GM23338 (cell line): ENCODE results near the gene WDR70. TPM values are rescaled to one million over a fixed set of nuclear protein-coding genes. Genes with fewer than 3 reads are reported as not detected.

Source experiments
- ATAC-seq: fragments of 200-7000 bp; cut with Tn5 transposase; 3 replicates; pipeline ENCODE4 v1.9.1; 2020
- DNase-seq: peaks from one replicate; pipeline ENCODE4 v3.0.0-alpha.2; 2015; ENCODE audit warnings: low spot score
- H2AFZ ChIP-seq: fragments of 200-600 bp; sonication (generic); 2 replicates; pipeline ENCODE4 v1.8.0; 2016; ENCODE audit warnings: antibody characterized with exemption, mild to moderate bottlenecking, moderate library complexity
- H3F3A ChIP-seq: fragments of 200-600 bp; sonication (generic); replicated peaks from 2 replicates; pipeline ENCODE4 v1.8.0; 2017; ENCODE audit warnings: antibody characterized with exemption, mixed run types, low read depth
- H3K27ac ChIP-seq: fragments of 200-600 bp; sonication (generic); 2 replicates; pipeline ENCODE4 v1.6.1; 2016; ENCODE audit warnings: low read depth
- H3K27me3 ChIP-seq: fragments of 200-600 bp; sonication (generic); 2 replicates; pipeline ENCODE4 v1.8.0; 2016; ENCODE audit warnings: mild to moderate bottlenecking, mixed run types, moderate library complexity; ENCODE audit not compliant: insufficient read depth
- H3K36me3 ChIP-seq: fragments of 200-600 bp; sonication (generic); 2 replicates; pipeline ENCODE4 v1.8.0; 2016; ENCODE audit warnings: mild to moderate bottlenecking; ENCODE audit not compliant: insufficient read depth
- H3K4me1 ChIP-seq: fragments of 200-600 bp; sonication (generic); 2 replicates; pipeline ENCODE4 v1.8.0; 2016; ENCODE audit warnings: mild to moderate bottlenecking, moderate library complexity; ENCODE audit not compliant: insufficient read depth
- H3K4me2 ChIP-seq: fragments of 200-600 bp; sonication (generic); 2 replicates; pipeline ENCODE4 v1.7.1; 2017; ENCODE audit warnings: mixed run types
- H3K4me3 ChIP-seq: fragments of 200-600 bp; sonication (generic); 2 replicates; pipeline ENCODE4 v1.6.1; 2016; ENCODE audit warnings: mixed run types
- H3K79me2 ChIP-seq: fragments of 200-600 bp; sonication (generic); replicated peaks from 2 replicates; pipeline ENCODE4 v1.8.0; 2017; ENCODE audit warnings: mild to moderate bottlenecking; ENCODE audit not compliant: insufficient read depth
- H3K9me2 ChIP-seq: fragments of 200-600 bp; sonication (generic); 2 replicates; pipeline ENCODE4 v1.8.0; 2017; ENCODE audit not compliant: insufficient read depth
- H4K20me1 ChIP-seq: fragments of 200-600 bp; sonication (generic); replicated peaks from 2 replicates; pipeline ENCODE4 v1.8.0; 2017; ENCODE audit warnings: mild to moderate bottlenecking; ENCODE audit not compliant: insufficient read depth
- H3K27ac Mint-ChIP-seq: 2 replicates; pipeline ENCODE4 v1.8.0; 2020; ENCODE audit warnings: inconsistent platforms, mild to moderate bottlenecking, moderate library complexity, mixed read lengths
- H3K27me3 Mint-ChIP-seq: 3 replicates; pipeline ENCODE4 v1.8.0; 2022; ENCODE audit warnings: low read depth, mild to moderate bottlenecking, moderate library complexity, mixed read lengths, inconsistent platforms; ENCODE audit not compliant: insufficient read depth, poor library complexity
- H3K36me3 Mint-ChIP-seq: 3 replicates; pipeline ENCODE4 v1.8.0; 2021; ENCODE audit warnings: low read depth, mild to moderate bottlenecking, inconsistent platforms, moderate library complexity, mixed read lengths
- H3K4me1 Mint-ChIP-seq: 3 replicates; pipeline ENCODE4 v1.8.0; 2020; ENCODE audit warnings: mild to moderate bottlenecking, inconsistent platforms, mixed read lengths
- H3K4me3 Mint-ChIP-seq: 3 replicates; pipeline ENCODE4 v1.8.0; 2021; ENCODE audit warnings: moderate library complexity, mild to moderate bottlenecking, inconsistent platforms, mixed read lengths
- H3K9me3 Mint-ChIP-seq: 3 replicates; pipeline ENCODE4 v1.8.0; 2020; ENCODE audit warnings: moderate library complexity, mild to moderate bottlenecking, inconsistent platforms, mixed read lengths
- CREB1 ChIP-seq: fragments of 250-450 bp; sonication (Bioruptor Pico); IDR thresholded peaks from 2 replicates; pipeline ENCODE4 v1.5.0; 2020; ENCODE audit warnings: low read depth, mild to moderate bottlenecking, moderate library complexity
- ETS1 ChIP-seq: IDR thresholded peaks from 2 replicates; pipeline ENCODE4 v1.6.1; 2016; ENCODE audit warnings: antibody characterized with exemption
- EZH2 ChIP-seq: fragments of 200-600 bp; sonication (generic); IDR thresholded peaks from one replicate; pipeline ENCODE4 v1.8.0; 2017; ENCODE audit warnings: antibody characterized with exemption, mild to moderate bottlenecking, low read depth; ENCODE audit not compliant: unreplicated experiment
- JUNB ChIP-seq: IDR thresholded peaks from one replicate; pipeline ENCODE4 v1.6.1; 2016; ENCODE audit warnings: antibody characterized with exemption; ENCODE audit not compliant: unreplicated experiment
- NANOG ChIP-seq: IDR thresholded peaks from 2 replicates; pipeline ENCODE4 v1.6.1; 2016; ENCODE audit warnings: antibody characterized with exemption, borderline replicate concordance
- POLR2AphosphoS5 ChIP-seq: IDR thresholded peaks from 2 replicates; pipeline ENCODE4 v1.6.1; 2016; ENCODE audit warnings: antibody characterized with exemption, low read depth
- STAT1 ChIP-seq: IDR thresholded peaks from one replicate; pipeline ENCODE4 v1.6.1; 2016; ENCODE audit warnings: antibody characterized with exemption; ENCODE audit not compliant: unreplicated experiment
- ZNF114 ChIP-seq: fragments of 250-450 bp; sonication (Bioruptor Pico); IDR thresholded peaks from 2 replicates; pipeline ENCODE4 v1.5.0; 2020; ENCODE audit warnings: mild to moderate bottlenecking, moderate library complexity
- ZNF331 ChIP-seq: fragments of 250-450 bp; sonication (Bioruptor Pico); IDR thresholded peaks from 2 replicates; pipeline ENCODE4 v1.5.0; 2020; ENCODE audit warnings: low read depth, mild to moderate bottlenecking, moderate library complexity
- polyA plus RNA-seq: library from polyadenylated mRNA; unstranded; fragments of >200 nt; fragmentation: Nextera tagmentation; extraction: Ambion mirVana; gene quantifications from 2 replicates; pipeline ENCODE4 v1.2.1, GENCODE V29; 2016
- total RNA-seq: library from RNA; depleted of rRNA; stranded (reverse); fragments of >200 nt; shearing (Covaris generic); gene quantifications from 2 replicates; pipeline ENCODE4 v1.2.3, GENCODE V29; 2014
- TF ChIP-seq, protein P1 (sequence below), 2 experiments: fragments of 200-600 bp in 1 of 2; sonication (generic) in 1 of 2; conservative IDR thresholded peaks; 2 replicates each; pipeline versions ENCODE4 v1.5.1 to v1.6.1; 2016 to 2017; ENCODE audit warnings: antibody characterized with exemption in 2 of 2, low read depth in 2 of 2, mild to moderate bottlenecking in 2 of 2, moderate library complexity in 1 of 2
- TF ChIP-seq, protein P2 (sequence below): fragments of 250-450 bp; sonication (Bioruptor Pico); IDR thresholded peaks from 2 replicates; pipeline ENCODE4 v1.5.0; 2020; ENCODE audit warnings: mild to moderate bottlenecking, moderate library complexity
- TF ChIP-seq, protein P3 (sequence below): IDR thresholded peaks from one replicate; pipeline ENCODE4 v1.6.1; 2018; ENCODE audit warnings: antibody characterized with exemption; ENCODE audit not compliant: unreplicated experiment

WDR70 gene
- total and polyA plus RNA-seq, 2 experiments from 2014 or later, result 34.9 to 86.7 TPM

DNA sequence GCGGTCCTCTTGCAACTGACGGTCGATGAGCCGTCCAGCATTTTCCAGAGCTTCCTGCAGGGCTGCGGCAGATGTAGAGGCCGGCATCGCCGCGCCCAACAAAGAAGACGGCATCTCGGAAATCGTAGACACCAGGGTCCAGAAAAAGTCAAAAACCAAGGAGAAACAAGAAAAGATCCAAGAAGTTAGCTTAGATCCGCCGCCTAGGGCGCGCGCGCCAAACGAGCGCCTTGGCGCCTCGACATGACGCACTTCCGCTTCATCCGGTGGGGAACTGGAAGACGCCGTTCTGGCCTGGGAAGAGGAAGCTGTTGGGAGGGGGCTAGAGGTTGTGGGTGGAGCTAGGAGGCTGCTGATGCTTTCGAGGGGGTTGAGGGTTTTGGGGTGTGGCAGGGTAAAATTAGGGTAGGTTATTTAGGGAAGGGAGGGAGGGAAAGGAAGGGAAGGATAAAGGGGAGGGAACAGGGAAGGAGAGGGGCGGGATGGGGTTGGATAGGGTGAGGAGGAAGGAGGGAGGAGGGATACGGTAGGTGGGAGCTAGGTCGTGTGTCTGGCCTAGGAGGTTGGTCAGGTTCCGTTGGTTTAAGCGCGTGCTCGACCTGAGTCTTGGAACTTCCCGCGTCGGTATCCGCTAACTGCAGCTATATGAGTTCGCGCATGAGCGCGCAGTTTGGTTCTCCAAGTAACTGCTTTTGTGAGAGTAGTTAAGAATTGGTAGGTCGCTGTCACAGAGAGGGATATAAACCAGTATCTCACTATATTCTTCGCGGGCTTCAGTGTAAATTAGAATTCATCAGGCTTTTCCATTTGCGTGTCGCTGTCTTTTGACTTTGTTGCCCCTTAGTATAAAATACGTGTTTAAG, 8.0 kb upstream of the WDR70 start, which contains the start of gene NUP155 (continued):
- TF ChIP-seq, protein P1, sequence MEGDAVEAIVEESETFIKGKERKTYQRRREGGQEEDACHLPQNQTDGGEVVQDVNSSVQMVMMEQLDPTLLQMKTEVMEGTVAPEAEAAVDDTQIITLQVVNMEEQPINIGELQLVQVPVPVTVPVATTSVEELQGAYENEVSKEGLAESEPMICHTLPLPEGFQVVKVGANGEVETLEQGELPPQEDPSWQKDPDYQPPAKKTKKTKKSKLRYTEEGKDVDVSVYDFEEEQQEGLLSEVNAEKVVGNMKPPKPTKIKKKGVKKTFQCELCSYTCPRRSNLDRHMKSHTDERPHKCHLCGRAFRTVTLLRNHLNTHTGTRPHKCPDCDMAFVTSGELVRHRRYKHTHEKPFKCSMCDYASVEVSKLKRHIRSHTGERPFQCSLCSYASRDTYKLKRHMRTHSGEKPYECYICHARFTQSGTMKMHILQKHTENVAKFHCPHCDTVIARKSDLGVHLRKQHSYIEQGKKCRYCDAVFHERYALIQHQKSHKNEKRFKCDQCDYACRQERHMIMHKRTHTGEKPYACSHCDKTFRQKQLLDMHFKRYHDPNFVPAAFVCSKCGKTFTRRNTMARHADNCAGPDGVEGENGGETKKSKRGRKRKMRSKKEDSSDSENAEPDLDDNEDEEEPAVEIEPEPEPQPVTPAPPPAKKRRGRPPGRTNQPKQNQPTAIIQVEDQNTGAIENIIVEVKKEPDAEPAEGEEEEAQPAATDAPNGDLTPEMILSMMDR (conservative IDR thresholded peaks at IDR 0.05; ENCODE audit: low read depth in 2 of 2), result no peak

- peaks cover 5% of the 10 kb centered on the region for H3K27me3 Mint-ChIP-seq
- ATAC-seq, result no peak
- H3K4me3 Mint-ChIP-seq, result no peak overlapping the region
- no peak overlapping the region for H2AFZ ChIP-seq
- H3K36me3 Mint-ChIP-seq, result peaks cover 6% of the 10 kb centered on the region; the same call in 1 of the 3 replicates
- no peak overlapping the region for H3K4me3 ChIP-seq
- no peaks in the 10 kb centered on the region for H3K27me3 ChIP-seq
- H3F3A ChIP-seq, result no peaks in the 10 kb centered on the region
- H4K20me1 ChIP-seq, result no peaks in the 10 kb centered on the region
- H3K4me1 Mint-ChIP-seq, result peaks cover 5% of the 10 kb centered on the region; the same call in 2 of the 3 replicates
- H3K27ac Mint-ChIP-seq, result no peak overlapping the region
- H3K9me3 Mint-ChIP-seq, result no peaks in the 10 kb centered on the region
- H3K79me2 ChIP-seq, result peaks cover 15% of the 10 kb centered on the region
- H3K4me2 ChIP-seq, result no peak overlapping the region
- DNase-seq, result no peak
- no peak overlapping the region for H3K27ac ChIP-seq
- H3K9me2 ChIP-seq, result no peaks in the 10 kb centered on the region
- H3K4me1 ChIP-seq, result 0 out of 2 replicates have a peak, but pooled peaks cover 4% of the 10 kb centered on the region
- no peaks in the 10 kb centered on the region for H3K36me3 ChIP-seq
- TF ChIP-seq ZNF331 (no peak), JUNB (no peak), STAT1 (no peak), CREB1 (no peak), EZH2 (no peak), ETS1 (no peak), ZNF114 (no peak), POLR2AphosphoS5 (no peak), NANOG (no peak)
- TF ChIP-seq, protein P2, sequence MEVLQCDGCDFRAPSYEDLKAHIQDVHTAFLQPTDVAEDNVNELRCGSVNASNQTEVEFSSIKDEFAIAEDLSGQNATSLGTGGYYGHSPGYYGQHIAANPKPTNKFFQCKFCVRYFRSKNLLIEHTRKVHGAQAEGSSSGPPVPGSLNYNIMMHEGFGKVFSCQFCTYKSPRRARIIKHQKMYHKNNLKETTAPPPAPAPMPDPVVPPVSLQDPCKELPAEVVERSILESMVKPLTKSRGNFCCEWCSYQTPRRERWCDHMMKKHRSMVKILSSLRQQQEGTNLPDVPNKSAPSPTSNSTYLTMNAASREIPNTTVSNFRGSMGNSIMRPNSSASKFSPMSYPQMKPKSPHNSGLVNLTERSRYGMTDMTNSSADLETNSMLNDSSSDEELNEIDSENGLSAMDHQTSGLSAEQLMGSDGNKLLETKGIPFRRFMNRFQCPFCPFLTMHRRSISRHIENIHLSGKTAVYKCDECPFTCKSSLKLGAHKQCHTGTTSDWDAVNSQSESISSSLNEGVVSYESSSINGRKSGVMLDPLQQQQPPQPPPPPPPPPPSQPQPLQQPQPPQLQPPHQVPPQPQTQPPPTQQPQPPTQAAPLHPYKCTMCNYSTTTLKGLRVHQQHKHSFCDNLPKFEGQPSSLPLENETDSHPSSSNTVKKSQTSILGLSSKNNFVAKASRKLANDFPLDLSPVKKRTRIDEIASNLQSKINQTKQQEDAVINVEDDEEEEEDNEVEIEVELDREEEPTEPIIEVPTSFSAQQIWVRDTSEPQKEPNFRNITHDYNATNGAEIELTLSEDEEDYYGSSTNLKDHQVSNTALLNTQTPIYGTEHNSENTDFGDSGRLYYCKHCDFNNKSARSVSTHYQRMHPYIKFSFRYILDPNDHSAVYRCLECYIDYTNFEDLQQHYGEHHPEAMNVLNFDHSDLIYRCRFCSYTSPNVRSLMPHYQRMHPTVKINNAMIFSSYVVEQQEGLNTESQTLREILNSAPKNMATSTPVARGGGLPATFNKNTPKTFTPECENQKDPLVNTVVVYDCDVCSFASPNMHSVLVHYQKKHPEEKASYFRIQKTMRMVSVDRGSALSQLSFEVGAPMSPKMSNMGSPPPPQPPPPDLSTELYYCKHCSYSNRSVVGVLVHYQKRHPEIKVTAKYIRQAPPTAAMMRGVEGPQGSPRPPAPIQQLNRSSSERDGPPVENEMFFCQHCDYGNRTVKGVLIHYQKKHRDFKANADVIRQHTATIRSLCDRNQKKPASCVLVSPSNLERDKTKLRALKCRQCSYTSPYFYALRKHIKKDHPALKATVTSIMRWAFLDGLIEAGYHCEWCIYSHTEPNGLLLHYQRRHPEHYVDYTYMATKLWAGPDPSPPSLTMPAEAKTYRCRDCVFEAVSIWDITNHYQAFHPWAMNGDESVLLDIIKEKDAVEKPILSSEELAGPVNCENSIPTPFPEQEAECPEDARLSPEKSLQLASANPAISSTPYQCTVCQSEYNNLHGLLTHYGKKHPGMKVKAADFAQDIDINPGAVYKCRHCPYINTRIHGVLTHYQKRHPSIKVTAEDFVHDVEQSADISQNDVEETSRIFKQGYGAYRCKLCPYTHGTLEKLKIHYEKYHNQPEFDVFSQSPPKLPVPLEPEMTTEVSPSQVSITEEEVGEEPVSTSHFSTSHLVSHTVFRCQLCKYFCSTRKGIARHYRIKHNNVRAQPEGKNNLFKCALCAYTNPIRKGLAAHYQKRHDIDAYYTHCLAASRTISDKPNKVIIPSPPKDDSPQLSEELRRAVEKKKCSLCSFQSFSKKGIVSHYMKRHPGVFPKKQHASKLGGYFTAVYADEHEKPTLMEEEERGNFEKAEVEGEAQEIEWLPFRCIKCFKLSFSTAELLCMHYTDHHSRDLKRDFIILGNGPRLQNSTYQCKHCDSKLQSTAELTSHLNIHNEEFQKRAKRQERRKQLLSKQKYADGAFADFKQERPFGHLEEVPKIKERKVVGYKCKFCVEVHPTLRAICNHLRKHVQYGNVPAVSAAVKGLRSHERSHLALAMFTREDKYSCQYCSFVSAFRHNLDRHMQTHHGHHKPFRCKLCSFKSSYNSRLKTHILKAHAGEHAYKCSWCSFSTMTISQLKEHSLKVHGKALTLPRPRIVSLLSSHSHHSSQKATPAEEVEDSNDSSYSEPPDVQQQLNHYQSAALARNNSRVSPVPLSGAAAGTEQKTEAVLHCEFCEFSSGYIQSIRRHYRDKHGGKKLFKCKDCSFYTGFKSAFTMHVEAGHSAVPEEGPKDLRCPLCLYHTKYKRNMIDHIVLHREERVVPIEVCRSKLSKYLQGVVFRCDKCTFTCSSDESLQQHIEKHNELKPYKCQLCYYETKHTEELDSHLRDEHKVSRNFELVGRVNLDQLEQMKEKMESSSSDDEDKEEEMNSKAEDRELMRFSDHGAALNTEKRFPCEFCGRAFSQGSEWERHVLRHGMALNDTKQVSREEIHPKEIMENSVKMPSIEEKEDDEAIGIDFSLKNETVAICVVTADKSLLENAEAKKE (CRISPR knock-in tag), result no peak
- TF ChIP-seq, protein P3, sequence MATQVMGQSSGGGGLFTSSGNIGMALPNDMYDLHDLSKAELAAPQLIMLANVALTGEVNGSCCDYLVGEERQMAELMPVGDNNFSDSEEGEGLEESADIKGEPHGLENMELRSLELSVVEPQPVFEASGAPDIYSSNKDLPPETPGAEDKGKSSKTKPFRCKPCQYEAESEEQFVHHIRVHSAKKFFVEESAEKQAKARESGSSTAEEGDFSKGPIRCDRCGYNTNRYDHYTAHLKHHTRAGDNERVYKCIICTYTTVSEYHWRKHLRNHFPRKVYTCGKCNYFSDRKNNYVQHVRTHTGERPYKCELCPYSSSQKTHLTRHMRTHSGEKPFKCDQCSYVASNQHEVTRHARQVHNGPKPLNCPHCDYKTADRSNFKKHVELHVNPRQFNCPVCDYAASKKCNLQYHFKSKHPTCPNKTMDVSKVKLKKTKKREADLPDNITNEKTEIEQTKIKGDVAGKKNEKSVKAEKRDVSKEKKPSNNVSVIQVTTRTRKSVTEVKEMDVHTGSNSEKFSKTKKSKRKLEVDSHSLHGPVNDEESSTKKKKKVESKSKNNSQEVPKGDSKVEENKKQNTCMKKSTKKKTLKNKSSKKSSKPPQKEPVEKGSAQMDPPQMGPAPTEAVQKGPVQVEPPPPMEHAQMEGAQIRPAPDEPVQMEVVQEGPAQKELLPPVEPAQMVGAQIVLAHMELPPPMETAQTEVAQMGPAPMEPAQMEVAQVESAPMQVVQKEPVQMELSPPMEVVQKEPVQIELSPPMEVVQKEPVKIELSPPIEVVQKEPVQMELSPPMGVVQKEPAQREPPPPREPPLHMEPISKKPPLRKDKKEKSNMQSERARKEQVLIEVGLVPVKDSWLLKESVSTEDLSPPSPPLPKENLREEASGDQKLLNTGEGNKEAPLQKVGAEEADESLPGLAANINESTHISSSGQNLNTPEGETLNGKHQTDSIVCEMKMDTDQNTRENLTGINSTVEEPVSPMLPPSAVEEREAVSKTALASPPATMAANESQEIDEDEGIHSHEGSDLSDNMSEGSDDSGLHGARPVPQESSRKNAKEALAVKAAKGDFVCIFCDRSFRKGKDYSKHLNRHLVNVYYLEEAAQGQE, result no peak
Observed at GRCh38 chr5:37375091-37375490, 4.0 kb upstream of the WDR70 start.
